OCI-LY7 (cell line): ENCODE measurements around the gene TSTD1. TPM values are rescaled to one million over a fixed set of nuclear protein-coding genes. Genes with fewer than 3 reads are reported as not detected.
"Not testable (repeated sequence)": the region's sequence is repeated elsewhere in the genome, so short reads cannot be mapped to it uniquely, and the experiment has no call there.

Experiments
- BruUV-seq: library from RNA; stranded (reverse); fragments of 400-500 nt; replicated peaks from 2 replicates; lab custom pipeline; 2021; lab: Mats Ljungman, UMichigan
- CTCF ChIA-PET: fragments of 300-600 bp; sonication (Branson Sonifier 250); formaldehyde crosslinking; loops from one replicate; lab custom pipeline; 2022; ENCODE audit warnings: antibody characterized with exemption; ENCODE audit not compliant: unreplicated experiment; lab: Charles Lee
- POLR2A ChIA-PET: fragments of 300-600 bp; sonication (Branson Sonifier 250); formaldehyde crosslinking; loops from one replicate; lab custom pipeline; 2022; ENCODE audit warnings: antibody characterized with exemption; lab: Charles Lee
- DNase-seq: peaks from one replicate; pipeline ENCODE4 v3.0.0-alpha.2; 2015; ENCODE audit warnings: low spot score
- H2AFZ ChIP-seq: fragments of 200-600 bp; sonication (generic), shearing (Covaris generic); 2 replicates; pipeline ENCODE4 v1.6.1; 2014; ENCODE audit warnings: mild to moderate bottlenecking, antibody characterized with exemption, low read length, moderate library complexity
- H3K27ac ChIP-seq: fragments of 200-600 bp; sonication (generic); 2 replicates; pipeline ENCODE4 v1.5.1; 2014; ENCODE audit warnings: mixed run types, low read depth, mild to moderate bottlenecking, moderate library complexity, low read length, inconsistent platforms; ENCODE audit not compliant: poor library complexity, severe bottlenecking
- H3K36me3 ChIP-seq: fragments of 200-600 bp; sonication (generic); 2 replicates; pipeline ENCODE4 v1.6.1; 2014; ENCODE audit warnings: mild to moderate bottlenecking, antibody characterized with exemption, low read length, moderate library complexity, mixed read lengths; ENCODE audit not compliant: insufficient read depth
- H3K4me1 ChIP-seq: fragments of 200-600 bp; sonication (generic); 2 replicates; pipeline ENCODE4 v1.5.1; 2014; ENCODE audit warnings: mild to moderate bottlenecking, low read length; ENCODE audit not compliant: insufficient read depth, poor library complexity, severe bottlenecking
- H3K4me2 ChIP-seq: fragments of 200-600 bp; sonication (generic); 2 replicates; pipeline ENCODE4 v1.6.1; 2014; ENCODE audit warnings: mild to moderate bottlenecking, low read length
- H3K4me3 ChIP-seq: fragments of 200-600 bp; sonication (generic); 2 replicates; pipeline ENCODE4 v1.5.1; 2014; ENCODE audit warnings: mild to moderate bottlenecking, low read depth, low read length; ENCODE audit not compliant: poor library complexity, severe bottlenecking
- H3K79me2 ChIP-seq: fragments of 200-600 bp; sonication (generic); 2 replicates; pipeline ENCODE4 v1.6.1; 2016; ENCODE audit warnings: low read depth, mild to moderate bottlenecking, low read length, moderate library complexity, mixed read lengths; ENCODE audit not compliant: insufficient read depth
- H3K9me2 ChIP-seq: fragments of 200-600 bp; sonication (generic); 2 replicates; pipeline ENCODE4 v1.6.1; 2016; ENCODE audit warnings: mild to moderate bottlenecking, low read length, mixed read lengths; ENCODE audit not compliant: insufficient read depth
- H3K9me3 ChIP-seq: fragments of 200-600 bp; sonication (generic); 2 replicates; pipeline ENCODE4 v1.6.1; 2014; ENCODE audit warnings: mild to moderate bottlenecking, mixed run types, low read length, mixed read lengths
- H4K20me1 ChIP-seq: fragments of 200-600 bp; sonication (generic); 2 replicates; pipeline ENCODE4 v1.6.1; 2014; ENCODE audit warnings: mild to moderate bottlenecking, antibody characterized with exemption, low read length, moderate library complexity, mixed read lengths; ENCODE audit not compliant: insufficient read depth
- EZH2phosphoT487 ChIP-seq: fragments of 200-600 bp; sonication (generic); IDR thresholded peaks from 2 replicates; pipeline ENCODE4 v1.6.1; 2018; ENCODE audit warnings: low read depth, borderline replicate concordance, mild to moderate bottlenecking, mixed run types, antibody characterized with exemption, low read length, moderate library complexity, mixed read lengths
- intact Hi-C: fragments of 100-400 bp; cut with micrococcal nuclease; formaldehyde crosslinking; loops from one replicate; pipeline ENCODE4 v1.10.0; 2022; ENCODE audit not compliant: unreplicated experiment
- total RNA-seq, 2 experiments: library from RNA; depleted of rRNA in 1 of 2; stranded (reverse); fragments of >200 nt in 1 of 2; shearing (Covaris generic) in 1 of 2; gene quantifications; 2 replicates each; pipeline ENCODE4 v1.2.3, GENCODE V29; 2014 to 2022
- TF ChIP-seq, protein P1 (sequence below): fragments of 200-600 bp; sonication (generic); conservative IDR thresholded peaks from 2 replicates; pipeline ENCODE4 v1.5.1; 2014; ENCODE audit warnings: mild to moderate bottlenecking, antibody characterized with exemption, low read length, moderate library complexity, mixed read lengths

TSTD1 gene
- total RNA-seq, 2 experiments from 2014 or later: 73.4 to 164 TPM

DNA sequence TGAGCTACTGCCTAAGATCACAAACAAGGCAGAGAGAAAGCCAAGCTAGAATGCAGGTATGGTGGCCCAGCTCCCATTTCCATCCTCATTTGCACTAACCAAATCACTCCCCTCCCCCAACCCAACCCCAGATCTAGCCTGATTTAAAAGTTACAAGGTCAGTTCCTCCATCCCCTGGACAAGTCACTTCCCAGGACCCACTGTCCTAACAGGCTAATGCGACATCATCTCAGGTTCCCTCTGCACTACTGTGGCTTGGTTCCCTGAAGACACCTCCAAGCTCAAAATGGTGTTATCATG lies 20.2 kb downstream of the TSTD1 start:
- no peaks in the 10 kb centered on the region for H4K20me1 ChIP-seq
- BruUV-seq: no TSS peak
- POLR2A ChIA-PET: interaction anchor here (0.5 to 0.9 kb wide), 3 partner anchors 16 to 27 kb away, joined by 3 to 7 read pairs (median 3); partner anchors contain the start of gene USF1
- H3K4me2 ChIP-seq: no peak overlapping the region
- H3K36me3 ChIP-seq: no peaks in the 10 kb centered on the region
- H2AFZ ChIP-seq: no peak overlapping the region
- H3K9me2 ChIP-seq: no peaks in the 10 kb centered on the region
- no peak overlapping the region for H3K27ac ChIP-seq
- intact Hi-C loops: no loop called here
- TF ChIP-seq EZH2phosphoT487: no peak
- TF ChIP-seq, protein P1, sequence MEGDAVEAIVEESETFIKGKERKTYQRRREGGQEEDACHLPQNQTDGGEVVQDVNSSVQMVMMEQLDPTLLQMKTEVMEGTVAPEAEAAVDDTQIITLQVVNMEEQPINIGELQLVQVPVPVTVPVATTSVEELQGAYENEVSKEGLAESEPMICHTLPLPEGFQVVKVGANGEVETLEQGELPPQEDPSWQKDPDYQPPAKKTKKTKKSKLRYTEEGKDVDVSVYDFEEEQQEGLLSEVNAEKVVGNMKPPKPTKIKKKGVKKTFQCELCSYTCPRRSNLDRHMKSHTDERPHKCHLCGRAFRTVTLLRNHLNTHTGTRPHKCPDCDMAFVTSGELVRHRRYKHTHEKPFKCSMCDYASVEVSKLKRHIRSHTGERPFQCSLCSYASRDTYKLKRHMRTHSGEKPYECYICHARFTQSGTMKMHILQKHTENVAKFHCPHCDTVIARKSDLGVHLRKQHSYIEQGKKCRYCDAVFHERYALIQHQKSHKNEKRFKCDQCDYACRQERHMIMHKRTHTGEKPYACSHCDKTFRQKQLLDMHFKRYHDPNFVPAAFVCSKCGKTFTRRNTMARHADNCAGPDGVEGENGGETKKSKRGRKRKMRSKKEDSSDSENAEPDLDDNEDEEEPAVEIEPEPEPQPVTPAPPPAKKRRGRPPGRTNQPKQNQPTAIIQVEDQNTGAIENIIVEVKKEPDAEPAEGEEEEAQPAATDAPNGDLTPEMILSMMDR: no peak
- H3K4me1 ChIP-seq: peaks cover 33% of the 10 kb centered on the region
- DNase-seq: no peak
- no peak overlapping the region for H3K4me3 ChIP-seq
- H3K79me2 ChIP-seq: no peaks in the 10 kb centered on the region
- CTCF ChIA-PET: no interaction called here
- H3K9me3 ChIP-seq: no peaks in the 10 kb centered on the region

DNA sequence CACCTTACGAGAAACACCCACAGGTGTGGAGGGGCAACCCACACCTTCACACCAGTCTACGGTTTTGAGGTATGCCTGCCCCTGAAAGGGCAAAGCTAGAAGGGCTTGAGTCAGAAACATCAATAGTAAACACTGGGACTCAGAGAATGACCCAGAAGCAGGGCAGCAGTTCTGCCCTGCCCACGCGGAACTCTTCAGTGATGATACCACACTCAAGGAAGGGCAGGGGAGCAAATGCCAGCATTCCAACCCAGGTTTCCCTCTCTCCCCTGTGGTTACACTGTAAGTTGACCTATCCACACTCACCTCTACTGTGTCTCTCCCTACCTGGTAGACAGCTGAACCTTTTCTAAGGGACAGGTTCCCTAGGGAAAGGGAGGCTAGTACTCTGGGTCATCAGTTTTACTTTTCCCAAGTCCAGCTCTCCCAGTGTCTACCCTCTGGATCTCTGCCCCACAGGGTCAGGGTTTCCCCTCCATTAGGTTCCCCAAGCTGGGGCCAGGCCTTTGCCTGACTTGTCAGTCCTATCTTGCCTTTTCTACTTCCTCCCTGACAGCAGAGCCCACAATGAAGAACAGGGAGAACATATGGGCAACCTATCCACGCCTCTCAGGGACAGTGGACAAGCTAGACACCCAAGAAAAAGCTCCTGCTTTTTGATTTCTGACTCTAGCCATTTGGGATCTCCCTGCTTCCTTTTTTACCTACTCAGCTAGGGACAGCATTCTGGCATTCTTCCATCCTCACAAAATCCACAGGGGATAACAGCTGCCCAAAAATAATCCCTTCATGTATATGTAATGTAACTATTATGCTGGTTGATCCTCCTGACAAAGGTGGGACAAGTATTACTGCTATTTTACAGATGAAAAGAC lies 20.8 kb downstream of the TSTD1 start:
- POLR2A ChIA-PET: interaction anchor here (0.5 to 0.9 kb wide), 3 partner anchors 17 to 28 kb away, joined by 3 to 7 read pairs (median 3); partner anchors contain the start of gene USF1

DNA sequence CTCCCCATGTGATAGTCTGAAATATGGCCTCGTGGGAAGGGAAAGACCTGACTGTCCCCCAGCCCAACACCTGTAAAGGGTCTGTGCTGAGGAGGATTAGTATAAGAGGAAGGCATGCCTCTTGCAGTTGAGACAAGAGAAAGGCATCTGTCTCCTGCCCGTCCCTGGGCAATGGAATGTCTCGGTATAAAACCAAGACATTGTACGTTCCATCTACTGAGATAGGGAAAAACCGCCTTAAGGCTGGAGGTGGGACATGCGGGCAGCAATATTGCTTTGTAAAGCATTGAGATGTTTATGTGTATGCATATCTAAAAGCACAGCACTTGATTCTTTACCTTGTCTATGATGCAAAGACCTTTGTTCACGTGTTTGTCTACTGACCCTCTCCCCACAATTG lies 21.6 kb downstream of the TSTD1 start:
- H3K4me2 ChIP-seq, H3K27ac ChIP-seq, DNase-seq, H3K36me3 ChIP-seq, H3K4me3 ChIP-seq, H3K79me2 ChIP-seq, H2AFZ ChIP-seq, POLR2A ChIA-PET, H3K9me3 ChIP-seq, BruUV-seq, CTCF ChIA-PET, intact Hi-C loops, H3K9me2 ChIP-seq, H4K20me1 ChIP-seq: not testable (repeated sequence)
- H3K4me1 ChIP-seq: peaks cover 47% of the 10 kb centered on the region

More for the DNA sequence above, 20.8 kb downstream of the TSTD1 start:
- DNase-seq: no peak
- H3K4me3 ChIP-seq: no peak overlapping the region
- no peak overlapping the region for H2AFZ ChIP-seq
- peaks cover 39% of the 10 kb centered on the region for H3K4me1 ChIP-seq
- no peak for TF ChIP-seq EZH2phosphoT487
- TF ChIP-seq, protein P1: no peak
- no peaks in the 10 kb centered on the region for H3K9me2 ChIP-seq
- H3K36me3 ChIP-seq: no peaks in the 10 kb centered on the region
- no peak overlapping the region for H3K27ac ChIP-seq
- no peak overlapping the region for H3K4me2 ChIP-seq
- H4K20me1 ChIP-seq: no peaks in the 10 kb centered on the region
- CTCF ChIA-PET: no interaction called here
- no TSS peak for BruUV-seq
- intact Hi-C loops: no loop called here
- H3K79me2 ChIP-seq: no peaks in the 10 kb centered on the region
- no peaks in the 10 kb centered on the region for H3K9me3 ChIP-seq

DNA sequence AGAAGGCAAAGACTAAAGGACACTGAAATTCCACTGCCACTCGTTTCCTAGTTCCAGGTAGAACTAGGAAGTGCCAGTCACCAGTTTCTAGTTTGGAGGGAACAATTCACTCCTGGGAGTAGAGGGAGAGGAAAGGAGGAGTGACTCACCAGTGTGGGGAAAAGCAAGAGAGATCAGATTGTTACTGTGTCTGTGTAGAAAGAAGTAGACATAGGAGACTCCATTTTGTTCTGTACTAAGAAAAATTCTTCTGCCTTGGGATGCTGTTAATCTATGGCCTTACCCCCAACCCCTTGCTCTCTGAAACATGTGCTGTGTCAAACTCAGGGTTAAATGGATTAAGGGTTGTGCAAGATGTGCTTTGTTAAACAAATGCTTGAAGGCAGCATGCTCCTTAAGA lies 22.1 kb downstream of the TSTD1 start:
- H3K36me3 ChIP-seq, H2AFZ ChIP-seq, DNase-seq, BruUV-seq, intact Hi-C loops, CTCF ChIA-PET, H3K9me3 ChIP-seq, H3K27ac ChIP-seq, H4K20me1 ChIP-seq, H3K4me2 ChIP-seq, H3K9me2 ChIP-seq, H3K4me3 ChIP-seq, POLR2A ChIA-PET: not testable (repeated sequence)
- H3K4me1 ChIP-seq: peaks cover 49% of the 10 kb centered on the region
- H3K79me2 ChIP-seq: peaks cover 12% of the 10 kb centered on the region; the same call in 1 of the 2 replicates
